Lung microvascular endothelial cell (primary cell): Measurements from ENCODE around the gene AP3B2. TPM values are rescaled to one million over a fixed set of nuclear protein-coding genes. Genes with fewer than 3 reads are reported as not detected.

ENCODE experiments used
- DNase-seq, 2 donors: peaks; one replicate each; pipeline versions ENCODE4 v3.0.0 to v3.0.0-alpha.2; 2010; ENCODE audit warnings: low read depth in 2 of 2
- total RNA-seq: library from RNA; depleted of rRNA; stranded (reverse); fragments of >200 nt; gene quantifications from 2 replicates; pipeline ENCODE4 v1.2.1, GENCODE V29; 2014

The AP3B2 gene
- total RNA-seq, 1 donor from 2014 or later, result not detected

DNA sequence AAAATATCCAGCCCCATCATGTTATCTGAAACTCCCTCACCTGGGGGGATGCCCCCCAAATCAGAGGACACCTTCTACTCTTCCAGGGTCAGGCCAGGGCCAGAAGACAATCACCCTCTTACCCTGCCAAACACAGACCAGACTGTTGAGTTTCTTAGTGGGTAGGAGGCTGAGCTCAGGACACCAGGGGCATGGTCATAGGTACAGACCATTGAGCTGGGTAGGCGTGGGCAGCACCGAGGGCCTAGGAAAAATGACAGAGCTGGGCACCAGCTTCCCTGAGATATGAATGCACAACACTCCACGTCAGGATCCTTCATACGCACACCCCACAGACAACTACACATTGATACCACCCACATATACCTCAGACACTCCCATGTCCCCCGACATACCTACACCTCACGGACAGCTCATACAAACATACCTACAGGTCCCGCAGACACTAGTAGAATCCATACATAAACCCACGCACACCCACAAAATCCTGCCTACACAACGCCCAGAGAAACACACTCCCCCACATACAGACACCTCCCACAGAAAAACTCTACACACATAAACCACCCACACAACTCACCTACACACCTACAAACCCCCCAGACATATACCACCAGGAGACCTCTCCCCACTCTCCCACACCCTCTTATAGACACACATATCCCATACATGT lies 11.8 kb downstream of the AP3B2 start:
- DNase-seq, result no peak

GRCh38 chr15:82692171-82692570 lies 17.5 kb downstream of the AP3B2 start:
- no peak for DNase-seq

- DNase-seq, result no peak
These were observed 20.5 kb downstream of the AP3B2 start for GRCh38 chr15:82689147-82689546.

DNA sequence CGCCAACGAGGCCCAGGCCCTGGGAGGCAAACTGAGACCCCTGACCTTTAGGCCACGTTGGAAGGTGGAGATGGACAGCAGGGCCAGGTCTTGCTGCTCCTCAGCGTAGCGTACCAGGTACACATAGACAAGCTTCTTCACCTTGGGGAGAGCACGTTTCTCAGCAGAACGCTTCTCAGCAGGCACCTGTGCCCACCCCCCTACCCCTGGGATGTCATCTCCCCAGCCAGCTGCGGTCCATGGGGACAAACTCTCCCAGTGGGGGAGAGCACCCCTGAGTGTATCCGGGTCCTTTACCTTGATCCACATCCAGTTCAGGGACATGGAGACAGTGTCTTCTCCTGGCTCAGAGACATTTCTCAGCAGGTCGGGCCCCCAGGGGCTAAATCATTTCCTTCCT lies 21.0 kb downstream of the AP3B2 start:
- no peak for DNase-seq

DNA sequence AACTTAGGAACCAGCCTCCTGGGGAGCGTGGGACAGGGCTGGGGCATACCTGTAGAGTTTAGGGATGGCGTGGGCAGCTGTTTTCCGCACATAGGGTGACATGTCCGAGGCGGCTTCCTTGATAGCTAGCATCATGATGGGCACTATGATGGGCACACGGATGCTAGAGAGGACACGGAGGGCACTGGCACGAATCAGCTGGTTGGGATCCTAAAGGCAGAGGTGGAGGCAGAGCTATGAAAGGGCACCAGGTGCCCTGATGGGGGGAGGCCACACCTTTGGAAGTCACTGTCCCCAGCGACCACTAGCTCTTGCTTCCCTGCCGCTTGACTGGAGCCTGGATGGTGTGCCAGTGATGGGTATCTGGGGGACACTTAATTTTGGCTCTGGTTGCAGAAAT lies 28.3 kb downstream of the AP3B2 start:
- no peak for DNase-seq

GRCh38 chr15:82680200-82681102 lies 29.2 kb downstream of the AP3B2 start:
- DNase-seq, result no peak

- DNase-seq, result no peak
These were observed 30.0 kb downstream of the AP3B2 start for GRCh38 chr15:82679626-82680199.

DNA sequence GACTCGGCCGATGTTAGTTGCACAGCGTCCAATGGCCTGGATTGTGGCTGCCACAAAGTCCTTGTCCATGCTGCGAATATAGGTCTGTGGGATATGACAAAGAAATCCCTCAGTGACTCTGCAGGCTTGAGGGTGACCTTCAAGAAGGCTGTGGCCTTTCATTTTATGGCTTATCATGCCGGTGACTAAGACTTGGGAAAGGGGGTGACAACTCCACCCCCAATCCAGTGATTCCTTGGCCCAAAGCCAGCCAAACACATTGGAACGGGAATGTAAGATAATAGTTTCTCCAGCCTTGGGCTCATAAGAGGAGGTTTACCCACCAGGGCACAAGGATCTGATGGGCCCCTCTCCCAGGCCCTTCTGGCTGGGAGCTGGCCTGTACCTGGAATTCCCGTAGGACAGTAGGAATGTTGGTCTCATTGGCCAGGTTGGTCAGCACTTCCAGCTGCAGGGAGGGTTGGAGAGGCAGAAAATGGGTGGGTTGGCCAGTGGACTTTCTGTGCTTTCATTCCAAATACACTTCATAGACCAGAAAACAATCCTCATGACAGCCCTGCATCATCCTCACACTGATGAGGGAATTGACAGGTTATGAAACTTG lies 31.9 kb downstream of the AP3B2 start:
- DNase-seq, result no peak

DNA sequence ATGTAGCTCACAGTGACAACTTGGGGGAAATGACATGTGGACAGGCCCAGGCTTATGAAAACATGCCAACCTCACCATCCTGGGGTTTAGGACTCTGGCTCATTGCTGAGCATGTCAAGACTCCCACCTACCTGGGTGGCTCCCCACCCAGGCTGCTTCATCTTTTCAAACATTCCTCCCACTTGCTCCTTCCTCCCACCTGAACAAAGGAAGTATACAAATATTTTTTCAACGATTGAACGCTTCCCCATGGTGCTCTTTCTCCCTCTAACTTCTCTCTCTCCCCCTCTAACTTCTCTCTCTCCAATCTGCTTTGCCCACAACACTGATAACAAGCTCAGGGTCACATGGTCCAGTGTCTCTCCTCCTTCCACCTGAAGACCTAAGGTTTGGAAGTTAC lies 34.8 kb downstream of the AP3B2 start:
- DNase-seq, result no peak

GRCh38 chr15:82670699-82671098 lies 39.0 kb downstream of the AP3B2 start:
- DNase-seq, result no peak

DNA sequence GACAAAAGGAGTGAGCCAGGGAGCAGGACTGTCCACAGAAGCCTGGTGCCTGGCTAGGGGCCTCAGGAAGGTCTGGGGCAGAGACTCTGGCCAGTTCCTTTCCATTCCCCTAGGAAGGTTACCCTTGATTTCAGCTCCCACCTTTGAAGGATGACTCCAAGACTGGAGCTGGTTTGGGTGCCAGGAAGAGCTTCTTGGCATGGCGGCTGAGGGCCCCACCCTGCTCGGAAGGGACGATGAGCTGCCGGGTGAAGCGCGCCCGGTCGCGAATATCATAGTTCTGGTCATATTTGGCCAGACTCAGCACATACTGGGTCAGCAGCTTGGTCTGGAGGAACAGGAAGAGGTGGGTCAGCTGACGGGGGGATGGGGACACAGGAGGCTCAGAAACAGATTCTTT lies 43.1 kb downstream of the AP3B2 start:
- DNase-seq, result no peak

- DNase-seq, result no peak
These were observed 45.7 kb downstream of the AP3B2 start for GRCh38 chr15:82664021-82664420.

GRCh38 chr15:82663186-82663600 lies 46.5 kb downstream of the AP3B2 start:
- peak; percentile 56 to 64 for DNase-seq

GRCh38 chr15:82662641-82663040 lies 47.0 kb downstream of the AP3B2 start:
- DNase-seq, result no peak

GRCh38 chr15:82660378-82660777 lies 49.3 kb downstream of the AP3B2 start:
- no peak for DNase-seq

- no peak for DNase-seq
These were observed 52.9 kb downstream of the AP3B2 start for GRCh38 chr15:82656641-82657266.

DNA sequence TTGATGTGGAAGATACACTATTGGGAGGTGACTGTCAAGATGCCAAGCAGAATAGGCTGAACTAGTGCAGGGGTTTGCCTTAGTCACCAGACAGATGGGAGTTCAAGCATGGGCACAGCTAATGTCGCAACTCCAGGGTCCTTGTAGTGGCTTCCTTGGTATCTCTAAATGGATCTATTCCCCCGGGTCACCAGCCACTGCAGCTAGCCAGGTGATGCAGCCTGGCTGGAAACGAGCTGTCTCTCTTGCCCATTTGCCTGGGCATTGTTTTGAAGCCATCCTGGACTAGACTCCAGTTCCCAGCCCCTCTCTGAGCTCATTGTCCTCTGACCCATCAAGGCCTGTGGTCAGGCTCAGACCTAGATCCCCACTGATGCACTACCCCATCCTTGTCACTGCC lies 54.1 kb downstream of the AP3B2 start:
- no peak for DNase-seq

GRCh38 chr15:82653483-82654168 lies 56.0 kb downstream of the AP3B2 start:
- no peak for DNase-seq

- no peak for DNase-seq
These were observed 58.0 kb downstream of the AP3B2 start for GRCh38 chr15:82651708-82652107.

DNA sequence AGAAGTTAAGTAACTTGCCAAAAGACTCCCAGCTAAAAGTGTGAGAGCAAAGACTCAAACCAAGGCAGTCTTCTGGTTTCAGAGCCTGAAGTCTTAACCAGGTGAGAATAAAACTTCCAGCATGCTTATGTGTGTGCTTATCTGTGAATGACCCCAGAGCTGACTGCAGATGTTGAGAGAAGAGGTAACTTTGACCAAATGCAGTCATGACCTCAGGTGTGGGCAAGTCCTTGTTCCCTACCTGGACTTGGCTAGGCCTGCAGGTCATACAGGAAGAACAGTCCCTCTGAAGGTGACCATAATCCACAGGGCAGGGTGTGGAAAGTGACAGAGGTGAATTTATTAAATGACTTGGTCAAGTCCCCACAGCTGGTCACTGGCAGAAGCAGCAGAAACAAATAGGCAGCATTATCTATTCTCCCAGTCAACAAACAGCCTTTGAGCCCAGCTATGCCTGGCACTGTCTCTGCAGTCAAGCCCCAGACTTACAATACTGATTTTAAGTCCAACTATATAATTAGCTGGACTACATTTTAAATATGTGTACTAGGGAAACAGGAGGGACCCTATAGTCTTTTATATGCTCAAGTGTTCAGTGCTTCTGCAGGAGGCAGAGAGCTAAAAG lies 59.5 kb downstream of the AP3B2 start:
- no peak for DNase-seq
